Measurements from ENCODE around the gene VSNL1. TPM values are rescaled to one million over a fixed set of nuclear protein-coding genes. Genes with fewer than 3 reads are reported as not detected.

VSNL1 gene
- 0.13 TPM for polyA plus RNA-seq (2012; ENCODE audit: missing spikeins)

DNA sequence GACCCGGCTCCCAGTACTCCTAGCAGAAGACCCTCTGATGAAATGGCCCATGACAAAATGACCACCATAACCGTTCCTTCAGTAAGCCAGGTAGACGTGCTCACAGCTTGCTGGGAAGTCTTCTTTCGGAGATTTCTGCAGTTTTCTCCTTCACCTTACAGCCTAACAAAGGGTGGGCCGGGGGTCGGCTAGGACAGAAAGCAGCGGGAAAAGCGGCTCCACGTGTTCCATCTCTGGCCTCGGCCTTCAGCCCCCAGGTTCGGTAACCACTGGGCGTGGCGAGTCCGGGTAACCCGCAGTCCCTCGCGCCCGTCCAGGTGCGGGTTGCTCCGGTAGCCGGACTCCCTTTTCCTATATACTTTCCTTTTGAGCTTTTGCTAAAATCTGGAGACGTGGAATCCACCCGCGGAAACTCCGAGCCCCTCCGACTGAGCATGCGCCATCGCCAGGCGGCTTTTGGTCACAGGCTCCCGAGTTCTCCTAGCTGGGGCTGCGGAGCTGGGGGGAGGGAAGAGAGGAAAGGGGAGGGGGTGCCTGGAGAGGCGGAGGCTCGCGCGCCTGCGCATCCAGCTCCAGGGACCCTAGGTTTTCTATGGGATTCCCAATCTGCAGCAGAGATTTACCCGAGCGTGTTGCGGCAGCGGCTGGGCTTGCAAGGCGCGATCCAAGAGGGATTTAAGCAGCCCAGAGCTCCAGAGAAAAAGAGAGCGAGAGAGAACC lies at the start of gene VSNL1:
VSNL1 (plus strand) TSS at position 604 of the 720 bp plus-strand sequence. CDS start 51,379 bp downstream, outside the sequence.
- no peak for TF ChIP-seq POLR2A (IDR thresholded peaks at IDR 0.05; ENCODE audit: low read depth, low read length)
- no peak for TF ChIP-seq POLR2AphosphoS5 (IDR thresholded peaks at IDR 0.05; ENCODE audit: low read depth, low read length)
- TF ChIP-seq TAF1 (IDR thresholded peaks at IDR 0.05; ENCODE audit: borderline replicate concordance, low read depth, low read length): no peak
- no peak for FAIRE-seq
- DNase-seq (ENCODE audit: insufficient read length): no peak

DNA sequence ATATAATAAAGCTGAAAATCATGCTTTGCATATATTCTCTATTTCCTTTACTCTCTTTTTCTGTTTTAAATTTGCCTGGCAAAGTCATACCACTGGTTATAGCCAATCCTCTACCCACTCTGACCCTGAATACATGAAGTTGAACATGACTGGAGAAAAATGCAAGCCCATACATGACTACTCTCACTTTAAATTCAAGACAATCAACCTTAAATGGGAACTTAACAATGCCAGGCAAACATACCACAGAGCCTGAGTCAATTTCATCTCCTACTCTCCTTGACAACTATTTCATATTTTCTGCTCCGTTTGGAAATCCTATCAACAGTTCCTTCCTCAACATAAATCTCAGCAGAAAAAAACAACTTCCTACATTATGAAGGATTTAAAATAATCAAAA lies 44.9 kb upstream of the VSNL1 start:
- FAIRE-seq (no peak), DNase-seq (ENCODE audit: insufficient read length) (no peak)
- no peak for TF ChIP-seq POLR2A (IDR thresholded peaks at IDR 0.05; ENCODE audit: low read depth, low read length)
- TF ChIP-seq POLR2AphosphoS5 (IDR thresholded peaks at IDR 0.05; ENCODE audit: low read depth, low read length): no peak

DNA sequence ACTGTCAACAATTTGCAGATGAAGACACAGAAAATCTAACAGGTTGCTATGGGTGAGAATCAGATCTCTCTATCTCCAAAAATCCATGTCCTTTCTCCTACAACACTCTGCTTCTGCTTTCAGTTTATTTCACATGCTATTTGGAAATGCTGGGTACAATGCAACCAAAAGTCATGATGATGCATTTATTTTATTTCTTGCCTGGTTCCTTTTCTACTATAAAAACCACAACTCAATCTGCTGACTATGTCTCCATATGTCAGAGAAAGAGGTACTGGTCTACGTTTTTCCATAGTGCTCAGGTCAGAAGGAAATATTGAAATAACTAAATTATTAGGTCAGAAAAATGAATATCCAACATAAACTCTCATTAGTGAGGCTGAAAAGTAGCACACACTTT lies 42.8 kb upstream of the VSNL1 start:
- no peak for FAIRE-seq
- TF ChIP-seq TAF1 (IDR thresholded peaks at IDR 0.05; ENCODE audit: borderline replicate concordance, low read depth, low read length): no peak
- no peak for TF ChIP-seq POLR2A (IDR thresholded peaks at IDR 0.05; ENCODE audit: low read depth, low read length)
- no peak for TF ChIP-seq POLR2AphosphoS5 (IDR thresholded peaks at IDR 0.05; ENCODE audit: low read depth, low read length)
- no peak for DNase-seq (ENCODE audit: insufficient read length)

DNA sequence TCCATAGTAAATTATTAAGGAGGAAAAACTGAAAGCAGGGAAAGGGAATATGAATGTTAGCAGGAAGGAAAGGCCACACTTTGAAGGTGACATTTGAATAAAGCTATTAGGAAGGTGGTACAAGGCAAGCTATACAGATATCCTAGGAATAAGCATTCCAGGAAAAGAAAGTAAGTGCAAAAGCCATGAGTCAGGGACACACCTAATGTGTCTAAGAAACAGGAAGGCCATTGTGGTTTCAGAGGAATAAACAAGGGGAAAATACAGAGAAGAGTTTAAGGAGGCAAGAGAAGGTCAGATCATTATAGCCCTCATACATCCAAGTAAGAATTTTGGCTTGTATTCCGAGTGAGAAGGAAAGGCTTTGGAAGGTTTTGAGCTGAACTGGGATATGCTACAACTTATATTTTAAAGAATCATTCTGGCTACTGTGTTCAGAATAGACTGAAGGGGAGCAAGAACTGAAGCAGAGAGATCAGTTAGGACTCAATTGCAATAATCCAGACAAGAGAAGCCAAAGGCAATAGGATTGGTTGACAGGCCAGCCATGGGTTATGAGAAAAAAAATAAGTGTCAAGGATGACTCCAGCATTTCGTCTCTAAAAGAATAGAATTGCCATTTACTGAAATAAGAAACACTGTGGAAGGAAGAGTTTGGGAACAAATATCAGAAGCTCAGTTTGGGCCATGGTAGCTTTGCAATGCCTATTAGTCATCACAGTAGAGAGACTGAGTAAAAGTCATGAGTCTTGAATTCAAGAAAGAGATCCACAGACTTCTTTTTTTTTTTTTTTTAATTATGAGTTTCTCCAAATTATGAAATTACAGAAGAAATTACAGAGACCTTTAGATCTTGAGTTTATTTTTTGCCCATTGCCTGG lies 33.5 kb upstream of the VSNL1 start:
- no peak for FAIRE-seq

DNA sequence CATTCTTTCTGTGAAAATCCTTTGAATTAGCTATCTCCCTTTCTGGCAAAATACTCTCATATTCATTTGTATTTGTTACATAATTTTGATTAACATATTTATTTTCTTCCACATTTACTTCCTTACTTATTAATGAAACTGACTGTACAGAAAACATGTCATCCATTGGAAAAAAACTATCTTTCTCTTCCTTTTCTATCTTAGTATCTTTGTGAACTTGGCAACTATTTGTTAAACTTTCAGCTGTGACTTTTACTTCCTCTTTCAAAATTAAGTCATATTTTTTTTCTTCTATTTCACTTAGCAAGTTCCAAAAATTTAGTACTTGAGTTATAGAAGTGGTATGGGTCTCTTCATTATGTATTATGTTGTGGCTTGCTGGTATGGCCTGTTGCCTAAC lies 24.8 kb upstream of the VSNL1 start:
- TF ChIP-seq TAF1 (IDR thresholded peaks at IDR 0.05; ENCODE audit: borderline replicate concordance, low read depth, low read length): no peak
- TF ChIP-seq POLR2AphosphoS5 (IDR thresholded peaks at IDR 0.05; ENCODE audit: low read depth, low read length): no peak
- TF ChIP-seq POLR2A (IDR thresholded peaks at IDR 0.05; ENCODE audit: low read depth, low read length): no peak
- no peak for DNase-seq (ENCODE audit: insufficient read length)
- FAIRE-seq: peak; percentile 89

More for the DNA sequence above, 33.5 kb upstream of the VSNL1 start:
- TF ChIP-seq POLR2AphosphoS5 (IDR thresholded peaks at IDR 0.05; ENCODE audit: low read depth, low read length) (no peak), POLR2A (IDR thresholded peaks at IDR 0.05; ENCODE audit: low read depth, low read length) (no peak), TAF1 (IDR thresholded peaks at IDR 0.05; ENCODE audit: borderline replicate concordance, low read depth, low read length) (no peak)
- no peak for DNase-seq (ENCODE audit: insufficient read length)

DNA sequence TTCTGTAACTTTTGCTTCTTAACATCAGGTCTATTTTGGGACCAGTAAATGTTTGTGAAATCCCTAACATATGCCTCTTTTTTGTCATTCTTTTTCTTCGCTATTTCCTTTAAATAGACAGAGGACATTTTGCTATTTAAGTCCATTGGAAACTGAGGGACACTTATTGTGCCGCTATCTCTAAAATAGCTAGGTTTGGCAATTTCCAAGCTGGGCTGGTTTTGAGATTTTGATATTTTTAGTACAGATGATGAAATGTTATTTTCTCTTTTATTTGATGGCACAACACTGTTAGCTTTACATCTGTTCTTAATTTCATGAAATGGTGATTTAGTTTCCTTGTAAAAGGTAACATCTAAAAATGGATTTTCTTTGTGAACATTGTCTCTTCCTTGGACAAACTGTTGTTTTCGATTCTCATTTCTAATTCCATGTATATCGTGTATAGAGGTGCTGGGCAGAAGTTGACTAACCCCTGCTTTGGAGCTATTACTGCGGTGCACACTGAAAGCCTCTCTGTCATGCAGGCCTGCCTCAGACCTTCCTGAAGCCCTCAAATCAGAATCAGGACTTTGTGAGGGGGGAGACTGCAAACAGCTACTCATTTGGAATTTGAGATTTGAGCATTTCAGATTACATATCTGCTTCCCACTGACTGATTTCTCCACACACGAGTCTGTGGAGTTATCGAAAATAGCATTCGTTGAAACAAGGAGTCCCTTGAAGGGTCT lies 22.9 kb upstream of the VSNL1 start:
- TF ChIP-seq TAF1 (IDR thresholded peaks at IDR 0.05; ENCODE audit: borderline replicate concordance, low read depth, low read length) (no peak), POLR2AphosphoS5 (IDR thresholded peaks at IDR 0.05; ENCODE audit: low read depth, low read length) (no peak)
- FAIRE-seq: peak; percentile 68
- no peak for DNase-seq (ENCODE audit: insufficient read length)

DNA sequence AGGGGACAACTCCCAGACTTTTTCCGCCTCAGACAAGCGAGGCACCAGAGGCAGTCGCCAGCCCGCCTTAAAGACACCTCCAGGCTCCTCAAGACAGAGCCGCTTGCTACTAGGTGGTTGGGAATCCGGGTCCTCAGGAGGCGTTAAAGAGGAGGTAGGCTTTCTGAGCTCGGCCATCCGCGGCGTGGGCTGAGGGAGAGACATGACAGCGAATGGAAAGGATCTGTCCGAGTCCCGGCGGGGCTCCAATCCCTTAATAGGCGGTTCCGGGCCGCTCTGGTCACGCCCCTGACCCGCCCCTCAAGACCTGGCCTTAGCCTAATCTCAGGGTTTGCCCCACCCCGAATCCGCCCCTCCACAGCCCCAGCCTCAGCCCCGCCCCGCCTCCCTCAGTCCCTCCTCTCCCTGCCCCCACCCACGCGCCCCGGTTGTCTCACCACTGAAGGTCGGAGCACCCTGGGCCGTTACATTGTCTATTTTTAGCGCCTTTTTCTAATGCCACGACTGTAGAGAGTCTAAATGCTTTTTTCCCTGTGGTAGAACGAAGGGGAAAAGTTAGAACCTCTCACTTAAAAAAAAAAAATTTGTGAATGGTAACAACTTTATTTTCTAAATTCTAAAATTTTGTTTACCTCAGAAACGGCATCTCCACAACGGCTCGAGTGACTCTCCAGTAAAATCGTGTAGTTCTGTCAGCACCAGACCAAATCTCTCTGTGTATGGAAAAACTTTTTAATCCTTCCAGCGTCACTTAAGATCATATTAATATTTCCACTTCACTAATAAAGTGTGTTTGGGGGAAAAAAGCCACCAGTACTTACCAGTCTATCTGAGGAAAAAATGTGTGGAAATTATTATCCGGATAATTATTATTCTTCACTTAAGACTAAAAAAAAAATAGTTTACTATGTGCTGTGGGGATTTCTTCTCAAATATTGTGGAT lies 22.0 kb upstream of the VSNL1 start, which contains the start of gene RAD51AP2:
RAD51AP2 (minus strand) TSS at position 229 of the 943 bp plus-strand sequence; CDS start at position 204, 25 bp downstream.
- TF ChIP-seq TAF1 (IDR thresholded peaks at IDR 0.05; ENCODE audit: borderline replicate concordance, low read depth, low read length) (no peak), POLR2A (IDR thresholded peaks at IDR 0.05; ENCODE audit: low read depth, low read length) (peak; percentile 59; the same call in 1 of the 2 replicates)
- peak; percentile 91 for FAIRE-seq
- DNase-seq (ENCODE audit: insufficient read length): peak; percentile 46

DNA sequence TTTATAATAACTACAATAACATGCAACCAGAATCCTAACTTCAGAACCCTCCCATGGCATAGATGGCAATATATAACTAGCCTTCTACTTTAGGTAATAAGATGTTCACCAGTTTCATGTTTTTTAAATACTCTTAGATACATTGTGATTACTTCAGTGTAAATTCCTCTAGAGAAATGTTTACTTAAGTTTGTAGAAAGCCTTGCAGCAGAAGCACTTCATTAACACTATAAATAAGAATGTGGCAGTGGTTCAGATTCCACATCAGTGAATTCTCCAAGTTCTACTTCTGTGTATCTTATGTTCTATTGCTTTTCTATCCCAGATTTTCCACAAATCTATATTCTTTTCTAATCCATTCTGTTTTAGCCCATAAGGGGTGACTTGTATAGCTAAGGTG lies 21.0 kb upstream of the VSNL1 start:
- FAIRE-seq (no peak), DNase-seq (ENCODE audit: insufficient read length) (no peak)
- no peak for TF ChIP-seq TAF1 (IDR thresholded peaks at IDR 0.05; ENCODE audit: borderline replicate concordance, low read depth, low read length)

DNA sequence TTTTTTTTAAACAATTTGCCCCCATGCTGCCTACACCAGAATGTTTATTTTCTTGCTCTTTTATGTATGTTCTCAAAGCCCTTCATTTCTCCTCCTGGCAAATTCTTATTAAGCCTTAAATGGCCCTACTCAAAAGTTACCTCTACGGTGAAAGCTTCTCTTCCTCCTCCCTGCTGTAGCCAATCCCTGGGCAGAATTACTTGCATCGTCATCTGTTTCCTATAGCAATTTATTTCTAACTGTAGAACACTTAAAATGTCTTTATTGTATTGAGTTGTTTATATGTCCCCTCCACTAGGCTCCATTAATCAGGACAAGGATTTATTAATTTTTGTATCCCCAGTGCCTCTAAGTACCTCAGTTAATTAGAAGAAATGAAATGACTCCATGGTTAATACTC lies 19.7 kb upstream of the VSNL1 start:
- no peak for FAIRE-seq
- DNase-seq (ENCODE audit: insufficient read length): no peak
- TF ChIP-seq POLR2AphosphoS5 (IDR thresholded peaks at IDR 0.05; ENCODE audit: low read depth, low read length): no peak
- TF ChIP-seq TAF1 (IDR thresholded peaks at IDR 0.05; ENCODE audit: borderline replicate concordance, low read depth, low read length): no peak
- no peak for TF ChIP-seq POLR2A (IDR thresholded peaks at IDR 0.05; ENCODE audit: low read depth, low read length)

DNA sequence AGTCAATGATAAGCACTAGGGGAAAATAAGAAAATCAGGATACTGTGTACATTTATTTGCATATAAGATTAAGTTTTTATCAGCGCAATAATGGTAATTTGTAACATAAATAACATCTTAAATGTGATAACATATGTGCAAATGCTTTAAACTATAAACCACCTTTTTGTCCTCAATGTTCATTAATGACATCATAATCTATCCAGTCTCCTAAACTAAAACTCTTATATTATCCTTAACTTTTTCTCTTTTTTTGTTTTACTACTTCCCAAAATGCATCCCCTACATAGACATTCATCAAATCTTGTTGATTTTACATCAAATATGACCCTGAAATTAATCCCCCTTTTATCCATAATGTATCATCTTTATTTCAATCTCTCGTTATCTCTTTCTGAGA lies 18.9 kb upstream of the VSNL1 start:
- TF ChIP-seq POLR2A (IDR thresholded peaks at IDR 0.05; ENCODE audit: low read depth, low read length) (no peak), TAF1 (IDR thresholded peaks at IDR 0.05; ENCODE audit: borderline replicate concordance, low read depth, low read length) (no peak), POLR2AphosphoS5 (IDR thresholded peaks at IDR 0.05; ENCODE audit: low read depth, low read length) (no peak)
- no peak for DNase-seq (ENCODE audit: insufficient read length)
- no peak for FAIRE-seq
